Colonic mucosa (tissue), 4 donors: ENCODE measurements around the gene SPEM2. TPM values are rescaled to one million over a fixed set of nuclear protein-coding genes. Genes with fewer than 3 reads are reported as not detected.

ENCODE experiments used
- DNase-seq: peaks from one replicate; pipeline ENCODE4 v3.0.0-alpha.2; 2020
- H3K27ac ChIP-seq: fragments of 200-600 bp; one replicate; pipeline ENCODE4 v1.8.0; 2021
- H3K27me3 ChIP-seq: fragments of 200-600 bp; one replicate; pipeline ENCODE4 v1.8.0; 2021
- H3K36me3 ChIP-seq: fragments of 200-600 bp; one replicate; pipeline ENCODE4 v1.8.0; 2021
- H3K4me1 ChIP-seq: fragments of 200-600 bp; one replicate; pipeline ENCODE4 v1.8.0; 2021; ENCODE audit warnings: mild to moderate bottlenecking
- H3K4me3 ChIP-seq: fragments of 200-600 bp; one replicate; pipeline ENCODE4 v1.8.0; 2021
- H3K9ac ChIP-seq, 2 donors: one replicate each; pipeline ENCODE4 v1.7.0; 2013; ENCODE audit warnings: control low read depth in 2 of 2, low read depth in 2 of 2, low read length in 2 of 2
- H3K9me3 ChIP-seq: fragments of 200-600 bp; one replicate; pipeline ENCODE4 v1.8.0; 2021
- CTCF ChIP-seq: fragments of 200-600 bp; IDR thresholded peaks from one replicate; pipeline ENCODE4 v1.8.0; 2022; ENCODE audit warnings: antibody characterized with exemption, mild to moderate bottlenecking
- intact Hi-C: fragments of 100-400 bp; cut with DNase I; formaldehyde crosslinking; loops from one replicate; pipeline ENCODE4 v1.14.1; 2022
- total RNA-seq, 2 donors: library from RNA; stranded (reverse); fragmentation: NEBNext Ultra II Directional in 1 of 2; extraction: Animal tissue kit (Norgen Biotek cat#: 25700) in 1 of 2; gene quantifications; one replicate each; pipeline ENCODE4 v1.2.1, GENCODE V29; 2021
- donor health status: healthy.
- donor health status: DM: no; HTN: no; CAD: no.
- donor health status: DM: no; HTN: no; CAD: no.

SPEM2 gene
- total RNA-seq, 2 donors from 2014 or later = not detected

GRCh38 chr17:7437369-7437863 lies 12.0 kb downstream of the SPEM2 start:
- Histone ChIP-seq H3K27ac (peak overlapping the region; percentile 91), H3K4me1 (peaks cover 18% of the 10 kb centered on the region), H3K27me3 (peaks cover 38% of the 10 kb centered on the region), H3K9ac (peak overlapping the region in 1 of 2 donors; percentile 26), H3K4me3 (peak overlapping the region; percentile 69), H3K36me3 (no peaks in the 10 kb centered on the region), H3K9me3 (no peaks in the 10 kb centered on the region)
- no peak for TF ChIP-seq CTCF
- intact Hi-C loops = loop anchor here (2.0 to 10.0 kb wide), 3 partner anchors 47 to 147 kb away; partner anchors contain the start of genes MPDU1, POLR2A and TMEM95
- no peak for DNase-seq

GRCh38 chr17:7437950-7438614 lies 12.7 kb downstream of the SPEM2 start:
- H3K27ac ChIP-seq = no peak overlapping the region
- H3K4me1 ChIP-seq = peaks cover 18% of the 10 kb centered on the region
- H3K36me3 ChIP-seq = no peaks in the 10 kb centered on the region
- intact Hi-C loops = loop anchor here (2.0 to 10.0 kb wide), 3 partner anchors 47 to 147 kb away; partner anchors contain the start of genes MPDU1, POLR2A and TMEM95
- H3K9me3 ChIP-seq = no peaks in the 10 kb centered on the region
- TF ChIP-seq CTCF = no peak
- H3K4me3 ChIP-seq = peak overlapping the region; percentile 26
- peak overlapping the region; percentile 4 to 26 for H3K9ac ChIP-seq
- H3K27me3 ChIP-seq = peaks cover 38% of the 10 kb centered on the region
- DNase-seq = peak; percentile 59

GRCh38 chr17:7438656-7439460 lies 13.4 kb downstream of the SPEM2 start:
- H3K36me3 ChIP-seq = no peaks in the 10 kb centered on the region
- no peak overlapping the region for H3K27ac ChIP-seq
- no peak for TF ChIP-seq CTCF
- H3K4me3 ChIP-seq = peak overlapping the region; percentile 26
- H3K4me1 ChIP-seq = peaks cover 18% of the 10 kb centered on the region
- no peak overlapping the region for H3K9ac ChIP-seq
- intact Hi-C loops = loop anchor here (5.0 to 10.0 kb wide), 2 partner anchors 82 to 146 kb away; partner anchors contain the start of genes MPDU1 and TMEM95
- DNase-seq = no peak
- no peaks in the 10 kb centered on the region for H3K9me3 ChIP-seq
- peaks cover 38% of the 10 kb centered on the region for H3K27me3 ChIP-seq

- H3K4me1 ChIP-seq = peaks cover 18% of the 10 kb centered on the region
- intact Hi-C loops = loop anchor here (5.0 to 10.0 kb wide), 2 partner anchors 82 to 145 kb away; partner anchors contain the start of genes MPDU1 and TMEM95
- peak within 1 kb of the TSS; percentile 27 for H3K4me3 ChIP-seq
- peak within 1 kb of the TSS; percentile 4 to 55 for H3K9ac ChIP-seq
- H3K9me3 ChIP-seq = no peaks in the 10 kb centered on the region
- DNase-seq = no peak
- no peak for TF ChIP-seq CTCF
- peaks cover 38% of the 10 kb centered on the region for H3K27me3 ChIP-seq
- no peak within 1 kb of the TSS for H3K27ac ChIP-seq
- no peaks in the 10 kb centered on the region for H3K36me3 ChIP-seq
These were observed 14.2 kb downstream of the SPEM2 start, which contains the start of gene FGF11 for GRCh38 chr17:7439462-7440112. FGF11 (plus strand) TSS chr17:7439512; CDS start chr17:7439621, 109 bp downstream.
